ENCODE results near the gene SPINK14.
A peak's percentile ranks its signal among the peaks of the same experiment; 100 is the strongest.

DNA sequence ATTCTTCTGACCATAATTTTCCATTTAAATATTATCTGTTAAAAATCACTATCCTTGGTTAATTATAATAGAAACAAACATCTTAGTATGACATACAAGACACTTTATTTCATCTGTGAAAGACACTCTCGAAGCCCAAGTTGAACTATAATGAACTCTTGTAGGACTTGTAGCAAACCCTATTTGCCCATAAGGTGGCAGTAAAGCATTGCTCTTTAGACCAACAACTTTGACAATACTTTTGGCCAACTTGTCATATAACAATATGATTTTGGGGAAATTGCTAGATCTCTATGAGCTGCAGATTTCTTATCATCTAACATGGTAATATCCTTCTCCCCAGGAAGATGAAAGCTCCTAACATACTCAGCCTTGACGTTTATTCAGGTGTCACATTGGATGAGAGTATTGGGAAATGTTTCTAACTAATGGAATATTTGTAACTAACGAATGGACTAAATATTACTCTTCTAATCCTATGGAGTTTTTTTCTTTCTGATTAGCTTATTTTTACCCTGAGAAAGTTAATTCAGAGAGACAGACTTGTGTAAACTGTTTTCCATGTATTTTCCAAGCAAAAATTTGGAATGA, 11.0 kb downstream of the SPINK14 start:
- TF ChIP-seq, protein P1, sequence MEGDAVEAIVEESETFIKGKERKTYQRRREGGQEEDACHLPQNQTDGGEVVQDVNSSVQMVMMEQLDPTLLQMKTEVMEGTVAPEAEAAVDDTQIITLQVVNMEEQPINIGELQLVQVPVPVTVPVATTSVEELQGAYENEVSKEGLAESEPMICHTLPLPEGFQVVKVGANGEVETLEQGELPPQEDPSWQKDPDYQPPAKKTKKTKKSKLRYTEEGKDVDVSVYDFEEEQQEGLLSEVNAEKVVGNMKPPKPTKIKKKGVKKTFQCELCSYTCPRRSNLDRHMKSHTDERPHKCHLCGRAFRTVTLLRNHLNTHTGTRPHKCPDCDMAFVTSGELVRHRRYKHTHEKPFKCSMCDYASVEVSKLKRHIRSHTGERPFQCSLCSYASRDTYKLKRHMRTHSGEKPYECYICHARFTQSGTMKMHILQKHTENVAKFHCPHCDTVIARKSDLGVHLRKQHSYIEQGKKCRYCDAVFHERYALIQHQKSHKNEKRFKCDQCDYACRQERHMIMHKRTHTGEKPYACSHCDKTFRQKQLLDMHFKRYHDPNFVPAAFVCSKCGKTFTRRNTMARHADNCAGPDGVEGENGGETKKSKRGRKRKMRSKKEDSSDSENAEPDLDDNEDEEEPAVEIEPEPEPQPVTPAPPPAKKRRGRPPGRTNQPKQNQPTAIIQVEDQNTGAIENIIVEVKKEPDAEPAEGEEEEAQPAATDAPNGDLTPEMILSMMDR (conservative IDR thresholded peaks at IDR 0.05) = peak; percentile 84
- TF ChIP-seq EZH2 (IDR thresholded peaks at IDR 0.05; ENCODE audit: low read depth) = no peak
